DND-41 (cell line): Measurements from ENCODE around the gene CHMP1A.

ENCODE experiments used
- CTCF ChIP-seq: IDR thresholded peaks from 2 replicates; pipeline ENCODE4 v1.5.1; 2012; ENCODE audit warnings: borderline replicate concordance, low read length, moderate library complexity, mild to moderate bottlenecking; ENCODE audit not compliant: poor library complexity, severe bottlenecking; ENCODE audit errors: extremely low read depth
- EZH2 ChIP-seq: IDR thresholded peaks from 3 replicates; pipeline ENCODE4 v1.6.1; 2012; ENCODE audit warnings: borderline replicate concordance, low read depth, mild to moderate bottlenecking, moderate library complexity, low read length, inconsistent platforms; ENCODE audit not compliant: severe bottlenecking

GRCh38 chr16:89620406-89620841 lies 37.1 kb downstream of the CHMP1A start:
- no peak for TF ChIP-seq CTCF
- no peak for TF ChIP-seq EZH2
